ENCODE results near the gene TSPAN9. TPM values are rescaled to one million over a fixed set of nuclear protein-coding genes. Genes with fewer than 3 reads are reported as not detected.

The TSPAN9 gene
- total and polyA plus RNA-seq, 10 of the 15 experiments (the other 5 are each of a cell fraction or from before 2014, with no cell fraction given) = 0.03 to 1.0 (median 0.12) TPM; not detected in 5

GRCh38 chr12:3203713-3204112, 126.5 kb downstream of the TSPAN9 start (continued):
- TF ChIP-seq E2F8 (IDR thresholded peaks at IDR 0.05; ENCODE audit: low read depth, partially characterized antibody) (no peak), MAX (IDR thresholded peaks at IDR 0.05; ENCODE audit: low read depth, low read length) (no peak)

- FAIRE-seq (no peak), DNase-seq (ENCODE audit: low read depth, low spot score) (no peak), ATAC-seq (peak; percentile 26; the same call in 1 of the 3 replicates)
- Histone ChIP-seq H3K4me2 (ENCODE audit: control insufficient read depth, insufficient read depth) (no peak overlapping the region), H4K20me1 (ENCODE audit: control insufficient read depth, insufficient read depth) (no peaks in the 10 kb centered on the region), H3K36me3 (ENCODE audit: control insufficient read depth in 2 of 2, insufficient read depth in 2 of 2, low read length in 1 of 2) (no peaks in the 10 kb centered on the region), H2AFZ (ENCODE audit: control insufficient read depth, low read depth, low read length) (no peak overlapping the region), H3K4me3 (no peak overlapping the region), H3K9ac (ENCODE audit: control insufficient read depth, insufficient read depth, low read length) (no peak overlapping the region), H3K9me3 (replicated peaks; ENCODE audit: control insufficient read depth, insufficient read depth, low read length) (no peaks in the 10 kb centered on the region), H3K79me2 (ENCODE audit: control insufficient read depth, insufficient read depth, low read length) (no peaks in the 10 kb centered on the region), H3K27me3 (replicated peaks in 1 of 2; ENCODE audit: control insufficient read depth in 2 of 2, insufficient read depth in 2 of 2, low read length in 1 of 2) (peaks cover 9 to 12% of the 10 kb centered on the region in 2 experiments), H3K4me1 (ENCODE audit: control insufficient read depth, insufficient read depth, low read length) (no peaks in the 10 kb centered on the region), H3K27ac (ENCODE audit: control insufficient read depth, insufficient read depth) (no peak overlapping the region)
- ChIA-PET CTCF (interaction anchor here (0.7 kb wide), 1 partner anchor 131 kb away, joined by 4 read pairs; no protein-coding TSS in a partner anchor), POLR2A (no interaction called here), RAD21 (ENCODE audit: unreplicated experiment) (no interaction called here), SMC1A (ENCODE audit: uncharacterized antibody, unreplicated experiment) (no interaction called here)
- BruUV-seq (replicated peaks) = no TSS peak
- intact Hi-C loops (cut with micrococcal nuclease; ENCODE audit: unreplicated experiment) = no loop called here
- WGBS (ENCODE audit: insufficient coverage, insufficient replicate concordance, low lambda C conversion rate, missing lambda C conversion rate) = 42% methylated on average over 10 of the region's 10 CpGs
- in situ Hi-C loops (cut with MboI) = no loop called here
- no peak for TF ChIP-seq SPI1 (IDR thresholded peaks at IDR 0.05; ENCODE audit: borderline replicate concordance, insufficient read depth, low read depth, low read length)
- TF ChIP-seq NR2C2 (IDR thresholded peaks at IDR 0.05; ENCODE audit: borderline replicate concordance, control insufficient read depth, insufficient read length, low read depth) = no peak
- TF ChIP-seq SREBF1 (IDR thresholded peaks at IDR 0.05; ENCODE audit: low read length) = no peak
- TF ChIP-seq FOS (IDR thresholded peaks at IDR 0.05; ENCODE audit: borderline replicate concordance, extremely low read depth, insufficient read length) = no peak
- no peak for TF ChIP-seq HDAC2 (IDR thresholded peaks at IDR 0.05)
- TF ChIP-seq ZBTB4 (CRISPR knock-in tag; IDR thresholded peaks at IDR 0.05) = no peak
- TF ChIP-seq USF2 (IDR thresholded peaks at IDR 0.05; ENCODE audit: borderline replicate concordance, low read depth, low read length) = no peak
- TF ChIP-seq E4F1 (IDR thresholded peaks at IDR 0.05; ENCODE audit: borderline replicate concordance, partially characterized antibody) = no peak
- TF ChIP-seq RB1 (IDR thresholded peaks at IDR 0.05; ENCODE audit: borderline replicate concordance) = no peak
- TF ChIP-seq EZH2 (IDR thresholded peaks at IDR 0.05; ENCODE audit: borderline replicate concordance, control insufficient read depth, low read depth, low read length) = no peak
- no peak for TF ChIP-seq TCF12 (IDR thresholded peaks at IDR 0.05; ENCODE audit: low read depth, low read length)
Measured at GRCh38 chr12:3204143-3204542, 127.0 kb downstream of the TSPAN9 start.
